Cortex of kidney (tissue), 1 donor: Measurements from ENCODE around the gene LENG1.

Experiments
- DNase-seq: peaks from one replicate; lab custom pipeline; 2025; lab: John Stamatoyannopoulos, UW

LENG1 gene

DNA sequence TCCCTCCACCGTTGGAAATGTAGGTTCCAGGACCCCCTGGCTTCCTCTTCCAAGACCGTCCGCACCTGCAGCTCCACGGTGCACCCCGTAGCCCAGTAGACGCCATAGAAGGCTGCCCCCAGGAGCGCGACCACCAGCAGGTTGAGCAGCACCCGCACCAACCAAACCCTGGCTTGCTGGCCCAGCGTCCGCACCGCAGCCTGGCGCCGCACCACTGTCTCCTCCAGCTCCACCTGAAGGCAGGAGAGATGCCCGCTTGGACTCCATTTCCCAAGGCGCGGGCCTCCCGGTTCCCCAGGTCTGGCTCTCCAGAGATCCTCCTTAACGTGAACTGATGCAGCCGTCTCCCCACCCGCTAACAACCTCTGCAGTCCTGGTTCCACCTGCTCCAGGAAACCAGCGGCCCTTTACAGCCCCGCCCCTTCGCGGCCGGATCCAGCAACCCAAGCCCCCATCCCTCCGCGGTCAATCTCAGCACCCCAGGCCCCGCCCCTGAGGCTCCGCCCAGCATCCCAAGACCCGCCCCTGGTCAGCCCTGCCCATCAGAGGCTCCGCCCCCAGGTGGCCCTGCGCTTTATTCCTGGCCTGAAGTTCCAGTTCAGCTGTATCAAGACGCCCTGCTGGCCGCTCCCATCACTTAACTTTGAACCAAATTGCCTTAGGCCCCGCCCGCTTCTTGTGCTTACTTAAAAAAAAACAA lies 5.0 kb upstream of the LENG1 start:
- no peak for DNase-seq

DNA sequence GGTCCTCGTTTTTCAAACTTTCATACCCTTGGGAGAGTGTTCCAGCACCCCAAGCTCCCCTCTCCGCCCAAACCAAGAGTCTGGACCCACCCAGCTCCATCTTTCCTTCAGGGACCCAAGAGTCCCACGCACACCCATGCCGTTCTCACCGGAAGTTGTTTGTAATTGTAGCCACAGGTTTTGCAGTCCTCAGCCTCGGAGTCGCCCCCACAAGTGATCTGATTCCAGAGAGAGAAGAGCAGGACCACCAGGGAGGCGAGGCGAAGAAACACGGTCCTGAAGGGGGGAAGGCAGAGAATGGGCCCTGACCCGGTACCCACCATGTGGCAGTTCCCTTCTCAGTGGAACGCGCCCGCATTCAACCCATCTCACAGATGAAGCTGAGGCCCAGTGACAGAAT lies 3.4 kb upstream of the LENG1 start:
- DNase-seq: no peak

DNA sequence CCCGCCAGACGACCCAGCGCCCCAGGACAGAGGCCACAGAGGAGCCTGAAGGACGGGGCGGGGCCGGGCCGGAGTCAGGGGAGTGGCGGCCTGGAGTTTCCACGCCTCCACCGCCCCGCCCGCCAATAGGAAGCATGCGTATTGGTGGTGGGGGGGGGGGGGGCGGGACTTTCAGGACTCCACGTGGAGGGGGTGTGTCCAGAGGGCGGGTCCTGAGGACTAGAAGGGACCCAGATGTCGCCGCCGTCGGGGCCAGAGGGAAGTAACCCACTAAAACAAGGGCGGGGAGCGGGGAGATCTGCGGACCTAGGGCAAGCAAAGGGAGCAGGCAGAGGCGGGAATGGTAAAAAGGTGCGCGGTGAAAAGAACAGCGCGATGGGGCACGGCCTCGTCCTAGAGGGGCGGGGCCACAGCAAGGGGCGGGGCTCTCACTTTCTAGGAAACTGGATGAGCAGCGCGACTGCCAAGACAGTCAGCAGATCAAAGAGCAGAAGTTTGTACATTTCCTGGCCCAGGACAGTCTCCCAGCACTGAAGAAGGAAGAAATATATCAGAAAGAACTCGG lies 2.8 kb upstream of the LENG1 start:
- no peak for DNase-seq

GRCh38 chr19:54160854-54161253 lies 1.3 kb upstream of the LENG1 start:
- no peak for DNase-seq

GRCh38 chr19:54160182-54160811 lies 776 bp upstream of the LENG1 start:
- no peak for DNase-seq

- no peak for DNase-seq
These were observed 639 bp downstream of the LENG1 start for GRCh38 chr19:54158812-54159351.

DNA sequence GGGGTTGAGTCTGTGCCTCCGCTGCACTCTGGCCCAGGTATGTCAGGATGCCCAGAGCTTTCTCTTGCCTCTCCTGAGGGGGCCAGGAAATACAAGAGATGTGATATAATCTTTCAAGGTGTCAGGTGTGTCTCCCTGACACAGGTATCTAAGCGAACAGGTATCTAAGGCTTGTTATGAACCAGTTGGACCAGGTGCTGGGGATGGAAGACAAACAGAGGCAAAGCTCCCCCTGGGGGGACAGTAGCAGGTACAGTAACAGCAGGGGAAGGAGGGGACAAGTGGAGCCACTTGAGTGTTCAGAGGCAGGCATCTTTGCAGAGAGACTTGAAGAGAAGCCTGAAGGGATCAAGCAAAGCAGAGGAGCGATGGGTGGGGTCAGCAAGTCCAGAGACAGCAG lies 2.6 kb downstream of the LENG1 start:
- DNase-seq: no peak

GRCh38 chr19:54156490-54156889 lies 3.0 kb downstream of the LENG1 start:
- DNase-seq: no peak

DNA sequence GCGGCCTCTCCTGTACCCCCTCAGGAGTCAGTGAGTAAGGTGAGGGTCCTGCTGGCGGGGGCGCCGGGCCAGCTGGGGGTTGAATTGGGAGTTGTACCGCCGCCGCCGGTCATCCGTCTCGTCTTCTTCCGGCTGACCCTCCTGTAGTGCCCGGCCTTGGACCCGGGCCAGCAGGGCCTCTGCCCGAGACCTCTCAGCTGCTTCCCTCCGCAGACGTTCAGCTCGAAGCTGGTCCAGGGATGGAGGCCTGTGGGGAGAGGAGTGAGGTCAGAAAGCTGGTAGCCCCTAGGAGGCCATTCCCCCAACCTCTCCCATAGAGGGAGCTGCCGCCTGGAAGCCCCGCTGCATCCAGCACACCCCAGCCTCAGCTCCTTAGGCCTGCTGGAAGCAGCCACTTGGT lies 3.8 kb downstream of the LENG1 start:
- DNase-seq: no peak

- DNase-seq: no peak
These were observed 4.7 kb downstream of the LENG1 start for GRCh38 chr19:54154603-54155345.

DNA sequence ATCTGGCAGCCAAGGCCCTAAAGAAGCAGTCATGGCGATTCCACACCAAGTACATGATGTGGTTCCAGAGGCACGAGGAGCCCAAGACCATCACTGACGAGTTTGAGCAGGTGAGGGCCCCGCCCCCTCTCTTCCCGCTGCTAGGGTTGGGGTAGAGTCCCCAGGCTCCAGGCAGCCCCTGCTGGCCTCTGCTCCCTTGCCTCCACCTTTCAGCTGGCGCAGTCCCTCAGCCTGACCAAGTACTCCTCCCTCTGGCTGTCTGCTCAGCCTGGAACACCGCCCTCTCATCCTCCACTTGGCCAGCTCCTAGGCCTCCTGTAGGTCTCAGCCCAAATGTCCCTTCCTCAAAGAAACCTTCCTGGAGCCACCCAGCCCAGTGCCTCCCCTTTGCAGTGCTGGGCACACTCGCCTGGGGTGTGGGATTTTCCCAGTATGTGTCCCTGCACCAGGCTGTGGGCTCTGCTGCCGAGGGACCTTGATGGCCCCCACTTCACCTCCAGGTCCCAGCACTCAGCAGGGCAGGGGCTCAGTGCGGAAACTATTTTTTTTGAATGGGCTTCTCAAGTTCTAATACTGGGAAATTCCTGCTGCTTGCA lies 5.7 kb downstream of the LENG1 start:
- no peak for DNase-seq

GRCh38 chr19:54152878-54153524 lies 6.5 kb downstream of the LENG1 start:
- no peak for DNase-seq

DNA sequence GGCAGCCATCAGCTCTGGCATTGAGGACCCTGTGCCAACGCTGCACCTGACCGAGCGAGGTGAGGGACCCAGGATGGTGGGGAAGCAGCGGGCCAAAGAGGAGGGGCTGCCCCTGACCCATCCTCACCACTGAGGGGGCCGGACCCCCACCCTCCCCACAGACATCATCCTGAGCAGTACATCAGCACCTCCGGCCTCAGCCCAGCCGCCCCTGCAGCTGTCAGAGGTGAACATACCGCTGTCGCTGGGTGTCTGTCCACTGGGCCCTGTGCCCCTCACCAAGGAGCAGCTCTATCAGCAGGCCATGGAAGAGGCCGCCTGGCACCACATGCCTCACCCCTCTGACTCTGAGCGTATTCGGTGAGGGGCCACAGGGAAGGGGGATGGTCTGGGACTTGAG lies 7.3 kb downstream of the LENG1 start:
- no peak for DNase-seq

- DNase-seq: no peak
These were observed 8.0 kb downstream of the LENG1 start for GRCh38 chr19:54151362-54152035.

DNA sequence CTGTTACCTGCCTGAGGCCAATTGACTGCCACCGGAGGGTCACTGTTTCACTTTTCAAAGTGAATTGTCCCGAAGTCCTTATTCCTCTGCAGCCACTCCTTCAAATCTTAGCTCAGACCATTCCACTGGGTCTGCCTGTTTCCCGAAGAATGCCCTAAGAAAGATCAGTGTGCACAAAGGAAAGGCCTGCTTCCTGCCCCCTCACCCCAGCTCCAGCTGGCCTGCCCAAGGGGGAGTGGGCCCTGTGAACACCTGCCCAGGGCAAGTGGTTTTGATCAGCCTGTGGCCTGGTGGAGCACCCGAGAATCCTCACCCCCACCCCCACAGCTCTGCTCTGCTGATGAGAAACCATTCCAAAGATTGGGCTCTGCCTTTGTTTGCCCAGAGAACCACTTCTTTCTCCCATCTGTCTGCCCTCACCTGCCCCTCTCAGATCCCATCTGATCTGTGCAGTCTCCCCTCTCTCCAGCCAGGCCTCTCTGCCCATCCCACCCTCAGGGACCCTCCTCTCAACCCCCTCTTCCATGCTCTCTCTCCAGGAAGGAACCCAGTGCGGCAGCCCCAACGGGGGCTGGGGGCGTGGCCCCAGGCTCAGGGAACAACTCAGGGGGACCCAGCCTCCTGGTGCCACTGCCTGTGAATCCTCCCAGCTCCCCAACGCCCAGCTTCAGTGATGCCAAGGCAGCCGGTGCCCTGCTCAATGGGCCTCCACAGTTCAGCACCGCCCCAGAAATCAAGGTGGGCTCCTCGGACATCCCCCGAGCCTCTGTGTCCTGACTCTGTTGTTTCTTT lies 10.3 kb downstream of the LENG1 start:
- DNase-seq: no peak

DNA sequence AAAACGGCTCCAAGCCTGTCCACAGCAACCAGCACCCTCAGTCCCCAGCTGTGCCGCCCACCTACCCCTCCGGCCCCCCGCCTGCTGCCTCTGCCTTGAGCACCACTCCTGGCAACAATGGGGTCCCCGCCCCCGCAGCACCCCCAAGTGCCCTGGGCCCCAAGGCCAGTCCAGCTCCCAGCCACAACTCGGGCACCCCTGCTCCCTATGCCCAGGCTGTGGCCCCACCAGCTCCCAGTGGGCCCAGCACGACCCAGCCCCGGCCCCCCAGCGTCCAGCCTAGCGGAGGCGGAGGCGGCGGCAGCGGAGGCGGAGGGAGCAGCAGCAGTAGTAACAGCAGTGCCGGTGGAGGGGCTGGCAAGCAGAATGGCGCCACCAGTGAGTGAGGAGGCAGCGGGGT lies 11.4 kb downstream of the LENG1 start:
- no peak for DNase-seq

DNA sequence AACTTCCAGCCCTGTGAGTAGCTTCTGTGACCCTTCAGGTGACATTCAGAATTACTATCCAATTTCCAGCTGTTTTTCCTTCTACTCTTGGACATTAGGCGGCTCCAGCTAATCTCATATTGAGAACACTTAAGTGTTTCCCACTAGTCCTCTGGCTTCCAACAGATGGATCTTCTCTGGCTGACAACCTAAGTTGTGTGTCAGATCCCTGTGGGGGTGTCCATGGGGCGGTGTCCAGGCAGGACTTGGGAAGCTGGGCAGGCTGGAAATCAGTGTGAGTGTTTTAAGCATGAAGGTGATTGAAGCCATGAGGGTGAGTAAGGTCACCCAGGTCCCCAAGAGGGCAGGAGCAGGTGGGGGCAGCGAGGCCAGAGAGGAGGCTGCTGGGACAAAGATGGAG lies 11.8 kb downstream of the LENG1 start:
- DNase-seq: no peak

- DNase-seq: no peak
These were observed 13.9 kb downstream of the LENG1 start for GRCh38 chr19:54145541-54146158.

- no peak for DNase-seq
These were observed 17.2 kb downstream of the LENG1 start for GRCh38 chr19:54142166-54142780.
